ENCODE measurements around the gene TNFRSF14.
A peak's percentile ranks its signal among the peaks of the same experiment; 100 is the strongest.

Gene TNFRSF14

DNA sequence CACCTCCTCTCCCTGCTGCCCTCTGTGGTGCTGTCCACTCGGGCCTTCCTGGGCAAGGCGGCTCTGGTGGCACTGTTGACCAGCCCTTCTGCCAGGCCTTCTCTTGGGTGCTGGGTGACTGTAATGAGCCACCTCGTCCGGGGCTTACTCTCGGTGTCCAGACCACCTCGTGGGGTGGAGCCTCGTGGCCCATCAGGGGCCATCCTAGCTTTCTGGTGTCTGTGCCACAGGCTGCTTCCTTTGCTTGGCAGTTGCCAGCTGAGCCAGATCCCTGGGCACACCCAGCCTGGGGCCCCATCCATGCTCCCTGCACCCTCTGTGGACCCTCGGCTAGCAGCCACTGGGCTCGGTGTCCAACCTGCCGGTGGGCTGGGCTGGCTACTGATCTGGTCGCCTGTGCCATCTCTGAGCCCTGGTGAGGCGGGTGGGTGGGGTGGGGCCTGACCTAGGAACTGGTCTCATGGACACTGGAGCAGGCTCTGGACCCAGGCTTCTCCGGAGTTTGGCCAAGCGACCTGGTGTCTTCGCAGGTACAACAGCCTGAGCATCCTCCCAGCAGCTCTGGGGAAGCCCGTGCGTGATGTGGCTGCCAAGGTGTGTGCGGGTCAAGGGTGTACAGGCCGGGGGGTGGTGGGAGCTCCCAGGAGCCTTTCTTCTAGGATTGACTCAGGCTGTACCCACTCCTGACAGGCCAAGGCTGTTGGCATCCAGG is 31.8 kb downstream of the TNFRSF14 start:
- TF ChIP-seq, protein P1, sequence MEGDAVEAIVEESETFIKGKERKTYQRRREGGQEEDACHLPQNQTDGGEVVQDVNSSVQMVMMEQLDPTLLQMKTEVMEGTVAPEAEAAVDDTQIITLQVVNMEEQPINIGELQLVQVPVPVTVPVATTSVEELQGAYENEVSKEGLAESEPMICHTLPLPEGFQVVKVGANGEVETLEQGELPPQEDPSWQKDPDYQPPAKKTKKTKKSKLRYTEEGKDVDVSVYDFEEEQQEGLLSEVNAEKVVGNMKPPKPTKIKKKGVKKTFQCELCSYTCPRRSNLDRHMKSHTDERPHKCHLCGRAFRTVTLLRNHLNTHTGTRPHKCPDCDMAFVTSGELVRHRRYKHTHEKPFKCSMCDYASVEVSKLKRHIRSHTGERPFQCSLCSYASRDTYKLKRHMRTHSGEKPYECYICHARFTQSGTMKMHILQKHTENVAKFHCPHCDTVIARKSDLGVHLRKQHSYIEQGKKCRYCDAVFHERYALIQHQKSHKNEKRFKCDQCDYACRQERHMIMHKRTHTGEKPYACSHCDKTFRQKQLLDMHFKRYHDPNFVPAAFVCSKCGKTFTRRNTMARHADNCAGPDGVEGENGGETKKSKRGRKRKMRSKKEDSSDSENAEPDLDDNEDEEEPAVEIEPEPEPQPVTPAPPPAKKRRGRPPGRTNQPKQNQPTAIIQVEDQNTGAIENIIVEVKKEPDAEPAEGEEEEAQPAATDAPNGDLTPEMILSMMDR (IDR thresholded peaks at IDR 0.05; ENCODE audit: control insufficient read depth, insufficient read depth, low read depth, low read length, missing control alignments) = no peak
- no peak for DNase-seq (ENCODE audit: low read depth)
- H3K4me3 ChIP-seq (ENCODE audit: control insufficient read depth, low read depth, low read length) = peak overlapping the region; percentile 79

DNA sequence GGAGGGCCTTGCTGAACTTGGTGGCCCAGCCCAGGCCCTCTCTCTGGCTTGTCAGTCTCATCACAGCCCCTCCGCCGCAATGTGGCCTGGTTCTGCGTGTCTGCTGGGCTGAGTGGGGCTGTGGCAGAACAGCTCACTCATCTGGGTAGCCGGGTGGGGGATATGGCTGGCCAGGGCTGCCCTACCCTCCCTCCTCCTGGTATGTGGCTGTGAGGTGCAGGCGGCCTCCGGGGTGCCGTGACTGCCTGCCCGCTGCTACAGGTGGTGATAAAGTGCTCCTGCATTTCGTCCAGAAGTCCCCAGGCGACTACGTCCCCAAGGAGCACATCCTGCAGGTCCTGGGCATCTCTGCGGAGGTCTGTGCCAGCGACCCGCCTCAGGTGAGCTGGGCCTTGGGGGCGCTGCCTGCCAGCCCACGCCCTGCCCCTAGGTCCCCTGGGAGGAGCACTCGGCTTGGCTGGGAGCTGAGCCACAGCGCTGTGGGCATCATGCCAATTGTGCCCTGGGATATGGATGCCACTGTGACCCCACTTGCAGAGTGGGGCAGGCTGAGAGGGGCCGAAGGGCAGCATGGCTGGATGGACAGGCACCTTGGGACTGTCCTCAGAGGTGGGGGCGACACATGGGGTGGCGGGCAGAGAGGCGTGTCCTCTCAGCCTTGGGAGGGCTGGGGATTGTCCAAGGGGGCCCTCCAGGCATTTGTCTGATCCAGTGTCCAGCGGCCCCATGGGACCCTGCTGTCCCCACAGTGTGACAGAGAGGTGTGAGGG is 32.7 kb downstream of the TNFRSF14 start:
- H3K4me3 ChIP-seq (ENCODE audit: control insufficient read depth, low read depth, low read length) = no peak overlapping the region
- TF ChIP-seq, protein P1 (IDR thresholded peaks at IDR 0.05; ENCODE audit: control insufficient read depth, insufficient read depth, low read depth, low read length, missing control alignments) = no peak
- DNase-seq (ENCODE audit: low read depth) = no peak

DNA sequence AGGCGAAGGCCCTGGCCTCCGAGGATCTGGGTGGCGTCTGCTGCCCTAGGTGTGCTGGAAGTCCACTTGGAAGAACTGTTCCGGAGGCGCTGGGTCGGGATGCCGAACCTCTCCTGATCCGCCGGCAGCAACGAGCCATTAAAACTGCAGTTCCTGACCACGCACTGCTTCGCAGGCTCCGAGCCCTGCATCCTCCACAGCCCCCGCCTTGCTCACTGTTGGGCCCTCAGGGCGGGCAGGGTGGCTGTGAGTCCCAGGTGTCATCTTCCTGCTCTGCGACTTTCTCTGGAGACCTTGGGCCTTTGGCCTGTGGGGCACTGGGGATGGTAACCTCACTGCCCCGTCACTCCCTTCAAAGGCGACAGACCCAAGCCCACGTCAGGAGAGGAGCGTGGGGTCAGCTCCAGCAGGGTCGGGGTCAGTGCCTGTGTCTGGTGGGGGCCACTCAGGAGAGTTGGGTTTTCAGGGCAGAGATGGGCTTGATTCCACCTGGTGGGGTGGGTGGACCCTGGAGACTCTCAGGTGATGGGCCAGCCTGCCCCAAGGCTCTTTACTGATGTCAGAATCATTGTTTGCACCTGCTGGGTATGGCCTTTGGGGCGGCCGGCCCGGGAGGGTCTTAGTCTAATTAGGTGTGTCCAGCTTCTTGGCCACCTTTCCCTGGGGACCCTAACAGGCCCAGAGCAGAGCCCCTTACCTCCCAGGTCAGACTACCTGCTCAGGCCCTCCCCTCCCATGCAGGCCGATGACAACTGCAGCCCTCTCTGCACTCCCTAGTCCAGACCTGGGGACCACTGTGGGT is 33.5 kb downstream of the TNFRSF14 start:
- no peak for DNase-seq (ENCODE audit: low read depth)
- TF ChIP-seq, protein P1 (IDR thresholded peaks at IDR 0.05; ENCODE audit: control insufficient read depth, insufficient read depth, low read depth, low read length, missing control alignments) = no peak
- no peak overlapping the region for H3K4me3 ChIP-seq (ENCODE audit: control insufficient read depth, low read depth, low read length)

DNA sequence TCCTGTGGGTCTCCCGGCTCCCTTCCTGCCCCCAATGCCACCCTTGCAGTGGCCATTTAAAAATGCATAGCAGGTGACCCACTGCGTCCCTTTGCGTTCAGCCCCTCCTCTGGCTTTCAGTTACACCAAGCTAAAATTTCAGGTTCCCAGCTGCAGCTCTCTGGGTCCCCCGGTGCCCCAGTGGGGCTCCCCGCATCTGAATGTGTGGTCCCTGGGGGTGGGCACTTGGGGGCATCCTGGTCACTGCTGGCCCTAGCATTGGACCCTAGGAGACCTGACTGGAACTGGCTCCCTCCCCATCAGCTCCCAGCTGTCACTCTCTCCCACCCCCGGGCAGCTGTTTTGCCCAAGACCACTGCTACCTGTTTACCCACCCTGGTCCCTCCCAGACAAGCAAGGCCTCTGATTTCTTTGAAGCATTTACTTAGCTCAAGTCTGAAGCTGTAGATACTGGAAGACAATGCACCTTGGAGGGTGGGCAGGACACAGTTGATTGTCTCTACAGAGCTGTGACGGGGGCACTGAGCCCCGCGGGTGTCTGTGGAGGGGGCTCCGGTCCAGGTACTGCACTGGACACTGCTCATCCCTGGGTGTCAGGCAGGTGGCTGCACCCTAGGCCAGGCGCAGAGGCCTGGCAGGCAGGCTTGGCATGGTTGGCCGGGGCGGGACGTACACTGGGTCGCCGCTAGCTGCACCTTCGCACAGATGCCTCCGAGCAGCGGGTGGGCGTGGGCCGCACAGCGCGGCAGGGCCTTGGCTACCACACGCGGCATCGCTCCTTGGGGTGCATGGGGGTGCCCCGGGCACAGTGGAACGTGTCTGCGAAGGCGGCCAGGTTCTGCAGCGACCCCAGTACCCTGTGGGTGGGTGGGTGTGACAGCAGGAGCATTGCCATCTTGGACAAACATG is 34.3 kb downstream of the TNFRSF14 start:
- TF ChIP-seq, protein P1 (IDR thresholded peaks at IDR 0.05; ENCODE audit: control insufficient read depth, insufficient read depth, low read depth, low read length, missing control alignments) = no peak
- H3K4me3 ChIP-seq (ENCODE audit: control insufficient read depth, low read depth, low read length) = no peak overlapping the region
- DNase-seq (ENCODE audit: low read depth) = no peak

DNA sequence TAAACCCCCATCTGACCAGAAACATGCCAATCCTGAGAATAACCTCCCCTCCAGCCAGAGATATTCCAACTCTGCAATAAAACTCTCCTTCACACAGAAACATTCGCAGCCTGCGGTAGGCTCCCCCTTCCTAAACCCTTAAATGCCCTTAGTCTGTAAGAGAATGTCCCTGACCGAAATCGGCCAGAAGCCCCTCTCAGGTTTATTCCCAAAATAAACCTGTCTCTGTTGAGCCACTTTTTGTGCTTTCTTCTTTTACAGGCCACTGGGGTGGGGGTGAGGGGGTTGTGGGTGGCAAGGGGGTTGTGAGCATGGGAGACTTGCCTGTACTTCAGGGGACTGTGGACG is 35.0 kb downstream of the TNFRSF14 start:
- no peak for DNase-seq (ENCODE audit: low read depth)
- H3K4me3 ChIP-seq (ENCODE audit: control insufficient read depth, low read depth, low read length) = no peak overlapping the region
- TF ChIP-seq, protein P1 (IDR thresholded peaks at IDR 0.05; ENCODE audit: control insufficient read depth, insufficient read depth, low read depth, low read length, missing control alignments) = no peak

All from AG09309 (cell line).